ENCODE data around the gene CCDC87. TPM values are rescaled to one million over a fixed set of nuclear protein-coding genes. Genes with fewer than 3 reads are reported as not detected.

CCDC87 gene
- total and polyA plus RNA-seq, 2 experiments from 2014 or later, result 0.39 to 1.2 TPM

DNA sequence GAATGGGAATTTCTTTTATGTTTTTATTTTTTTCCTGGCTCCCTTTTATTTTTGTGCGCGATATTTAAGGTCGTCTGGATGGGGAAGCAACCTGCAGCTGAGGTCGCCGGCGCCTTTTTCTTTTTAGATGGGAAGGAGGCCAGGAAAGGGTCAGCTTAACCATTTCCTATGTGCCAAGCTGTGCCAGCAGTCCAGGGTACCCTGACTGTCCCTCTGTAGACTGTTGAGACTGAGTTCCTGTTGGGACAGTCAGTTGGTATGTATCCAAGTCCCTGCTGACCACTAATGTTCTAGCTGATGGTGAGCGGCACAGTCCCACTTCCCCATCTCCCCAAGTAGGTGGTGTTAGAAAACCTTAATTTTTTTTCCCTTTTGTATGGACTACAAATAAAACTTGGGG is 34.1 kb upstream of the CCDC87 start:
- Mint-ChIP-seq H3K4me3 (no peak overlapping the region), H3K27me3 (ENCODE audit: insufficient read depth, low read depth, poor library complexity) (peaks cover 8% of the 10 kb centered on the region), H3K4me1 (no peaks in the 10 kb centered on the region), H3K9me3 (no peaks in the 10 kb centered on the region), H3K36me3 (ENCODE audit: low read depth) (peaks cover 87% of the 10 kb centered on the region), H3K27ac (no peak overlapping the region)
- DNase-seq (ENCODE audit: low spot score), result no peak
- Histone ChIP-seq H3K4me2 (no peak overlapping the region), H2AFZ (no peak overlapping the region), H3K4me1 (ENCODE audit: insufficient read depth) (no peaks in the 10 kb centered on the region), H3K4me3 (no peak overlapping the region), H3K36me3 (ENCODE audit: insufficient read depth) (peaks cover 53% of the 10 kb centered on the region), H4K20me1 (replicated peaks; ENCODE audit: insufficient read depth) (peaks cover 79% of the 10 kb centered on the region), H3K9me2 (ENCODE audit: insufficient read depth) (no peaks in the 10 kb centered on the region), H3K27me3 (ENCODE audit: insufficient read depth) (no peaks in the 10 kb centered on the region), H3K79me2 (replicated peaks; ENCODE audit: insufficient read depth) (peaks cover 100% of the 10 kb centered on the region), H3K27ac (ENCODE audit: low read depth) (no peak overlapping the region), H3F3A (replicated peaks; ENCODE audit: low read depth) (peaks cover 30% of the 10 kb centered on the region)
- TF ChIP-seq EZH2 (IDR thresholded peaks at IDR 0.05; ENCODE audit: low read depth, unreplicated experiment), result no peak
- no peak for ATAC-seq

DNA sequence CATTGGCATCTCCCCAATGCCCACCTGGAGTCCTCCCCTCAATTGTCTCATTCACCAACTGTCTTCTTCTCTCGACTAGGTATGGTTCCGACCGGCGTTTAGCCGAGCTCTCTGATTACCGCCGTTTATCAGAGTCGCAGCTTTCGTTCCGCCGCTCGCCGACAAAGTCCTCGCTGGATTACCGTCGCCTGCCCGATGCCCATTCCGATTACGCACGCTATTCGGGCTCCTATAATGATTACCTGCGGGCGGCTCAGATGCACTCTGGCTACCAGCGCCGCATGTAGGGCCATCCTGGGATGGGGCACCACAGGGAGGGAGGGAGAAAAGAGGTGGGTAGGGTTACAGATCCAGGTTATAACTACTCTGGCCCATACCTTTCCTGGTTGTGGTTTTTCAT is 33.5 kb upstream of the CCDC87 start:
- H3K4me3 Mint-ChIP-seq, result no peak overlapping the region; the same call in 2 of the 3 replicates
- TF ChIP-seq, protein P1, sequence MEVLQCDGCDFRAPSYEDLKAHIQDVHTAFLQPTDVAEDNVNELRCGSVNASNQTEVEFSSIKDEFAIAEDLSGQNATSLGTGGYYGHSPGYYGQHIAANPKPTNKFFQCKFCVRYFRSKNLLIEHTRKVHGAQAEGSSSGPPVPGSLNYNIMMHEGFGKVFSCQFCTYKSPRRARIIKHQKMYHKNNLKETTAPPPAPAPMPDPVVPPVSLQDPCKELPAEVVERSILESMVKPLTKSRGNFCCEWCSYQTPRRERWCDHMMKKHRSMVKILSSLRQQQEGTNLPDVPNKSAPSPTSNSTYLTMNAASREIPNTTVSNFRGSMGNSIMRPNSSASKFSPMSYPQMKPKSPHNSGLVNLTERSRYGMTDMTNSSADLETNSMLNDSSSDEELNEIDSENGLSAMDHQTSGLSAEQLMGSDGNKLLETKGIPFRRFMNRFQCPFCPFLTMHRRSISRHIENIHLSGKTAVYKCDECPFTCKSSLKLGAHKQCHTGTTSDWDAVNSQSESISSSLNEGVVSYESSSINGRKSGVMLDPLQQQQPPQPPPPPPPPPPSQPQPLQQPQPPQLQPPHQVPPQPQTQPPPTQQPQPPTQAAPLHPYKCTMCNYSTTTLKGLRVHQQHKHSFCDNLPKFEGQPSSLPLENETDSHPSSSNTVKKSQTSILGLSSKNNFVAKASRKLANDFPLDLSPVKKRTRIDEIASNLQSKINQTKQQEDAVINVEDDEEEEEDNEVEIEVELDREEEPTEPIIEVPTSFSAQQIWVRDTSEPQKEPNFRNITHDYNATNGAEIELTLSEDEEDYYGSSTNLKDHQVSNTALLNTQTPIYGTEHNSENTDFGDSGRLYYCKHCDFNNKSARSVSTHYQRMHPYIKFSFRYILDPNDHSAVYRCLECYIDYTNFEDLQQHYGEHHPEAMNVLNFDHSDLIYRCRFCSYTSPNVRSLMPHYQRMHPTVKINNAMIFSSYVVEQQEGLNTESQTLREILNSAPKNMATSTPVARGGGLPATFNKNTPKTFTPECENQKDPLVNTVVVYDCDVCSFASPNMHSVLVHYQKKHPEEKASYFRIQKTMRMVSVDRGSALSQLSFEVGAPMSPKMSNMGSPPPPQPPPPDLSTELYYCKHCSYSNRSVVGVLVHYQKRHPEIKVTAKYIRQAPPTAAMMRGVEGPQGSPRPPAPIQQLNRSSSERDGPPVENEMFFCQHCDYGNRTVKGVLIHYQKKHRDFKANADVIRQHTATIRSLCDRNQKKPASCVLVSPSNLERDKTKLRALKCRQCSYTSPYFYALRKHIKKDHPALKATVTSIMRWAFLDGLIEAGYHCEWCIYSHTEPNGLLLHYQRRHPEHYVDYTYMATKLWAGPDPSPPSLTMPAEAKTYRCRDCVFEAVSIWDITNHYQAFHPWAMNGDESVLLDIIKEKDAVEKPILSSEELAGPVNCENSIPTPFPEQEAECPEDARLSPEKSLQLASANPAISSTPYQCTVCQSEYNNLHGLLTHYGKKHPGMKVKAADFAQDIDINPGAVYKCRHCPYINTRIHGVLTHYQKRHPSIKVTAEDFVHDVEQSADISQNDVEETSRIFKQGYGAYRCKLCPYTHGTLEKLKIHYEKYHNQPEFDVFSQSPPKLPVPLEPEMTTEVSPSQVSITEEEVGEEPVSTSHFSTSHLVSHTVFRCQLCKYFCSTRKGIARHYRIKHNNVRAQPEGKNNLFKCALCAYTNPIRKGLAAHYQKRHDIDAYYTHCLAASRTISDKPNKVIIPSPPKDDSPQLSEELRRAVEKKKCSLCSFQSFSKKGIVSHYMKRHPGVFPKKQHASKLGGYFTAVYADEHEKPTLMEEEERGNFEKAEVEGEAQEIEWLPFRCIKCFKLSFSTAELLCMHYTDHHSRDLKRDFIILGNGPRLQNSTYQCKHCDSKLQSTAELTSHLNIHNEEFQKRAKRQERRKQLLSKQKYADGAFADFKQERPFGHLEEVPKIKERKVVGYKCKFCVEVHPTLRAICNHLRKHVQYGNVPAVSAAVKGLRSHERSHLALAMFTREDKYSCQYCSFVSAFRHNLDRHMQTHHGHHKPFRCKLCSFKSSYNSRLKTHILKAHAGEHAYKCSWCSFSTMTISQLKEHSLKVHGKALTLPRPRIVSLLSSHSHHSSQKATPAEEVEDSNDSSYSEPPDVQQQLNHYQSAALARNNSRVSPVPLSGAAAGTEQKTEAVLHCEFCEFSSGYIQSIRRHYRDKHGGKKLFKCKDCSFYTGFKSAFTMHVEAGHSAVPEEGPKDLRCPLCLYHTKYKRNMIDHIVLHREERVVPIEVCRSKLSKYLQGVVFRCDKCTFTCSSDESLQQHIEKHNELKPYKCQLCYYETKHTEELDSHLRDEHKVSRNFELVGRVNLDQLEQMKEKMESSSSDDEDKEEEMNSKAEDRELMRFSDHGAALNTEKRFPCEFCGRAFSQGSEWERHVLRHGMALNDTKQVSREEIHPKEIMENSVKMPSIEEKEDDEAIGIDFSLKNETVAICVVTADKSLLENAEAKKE (CRISPR knock-in tag; IDR thresholded peaks at IDR 0.05), result no peak
- TF ChIP-seq STAT1 (IDR thresholded peaks at IDR 0.05; ENCODE audit: unreplicated experiment) (no peak), NANOG (IDR thresholded peaks at IDR 0.05; ENCODE audit: borderline replicate concordance) (no peak), EZH2phosphoT487 (IDR thresholded peaks at IDR 0.05; ENCODE audit: unreplicated experiment) (no peak), ZNF331 (CRISPR knock-in tag; IDR thresholded peaks at IDR 0.05; ENCODE audit: low read depth) (no peak), ZNF114 (CRISPR knock-in tag; IDR thresholded peaks at IDR 0.05) (no peak), JUNB (IDR thresholded peaks at IDR 0.05; ENCODE audit: unreplicated experiment) (no peak), CREB1 (CRISPR knock-in tag; IDR thresholded peaks at IDR 0.05; ENCODE audit: low read depth) (no peak)
- TF ChIP-seq, protein P2, sequence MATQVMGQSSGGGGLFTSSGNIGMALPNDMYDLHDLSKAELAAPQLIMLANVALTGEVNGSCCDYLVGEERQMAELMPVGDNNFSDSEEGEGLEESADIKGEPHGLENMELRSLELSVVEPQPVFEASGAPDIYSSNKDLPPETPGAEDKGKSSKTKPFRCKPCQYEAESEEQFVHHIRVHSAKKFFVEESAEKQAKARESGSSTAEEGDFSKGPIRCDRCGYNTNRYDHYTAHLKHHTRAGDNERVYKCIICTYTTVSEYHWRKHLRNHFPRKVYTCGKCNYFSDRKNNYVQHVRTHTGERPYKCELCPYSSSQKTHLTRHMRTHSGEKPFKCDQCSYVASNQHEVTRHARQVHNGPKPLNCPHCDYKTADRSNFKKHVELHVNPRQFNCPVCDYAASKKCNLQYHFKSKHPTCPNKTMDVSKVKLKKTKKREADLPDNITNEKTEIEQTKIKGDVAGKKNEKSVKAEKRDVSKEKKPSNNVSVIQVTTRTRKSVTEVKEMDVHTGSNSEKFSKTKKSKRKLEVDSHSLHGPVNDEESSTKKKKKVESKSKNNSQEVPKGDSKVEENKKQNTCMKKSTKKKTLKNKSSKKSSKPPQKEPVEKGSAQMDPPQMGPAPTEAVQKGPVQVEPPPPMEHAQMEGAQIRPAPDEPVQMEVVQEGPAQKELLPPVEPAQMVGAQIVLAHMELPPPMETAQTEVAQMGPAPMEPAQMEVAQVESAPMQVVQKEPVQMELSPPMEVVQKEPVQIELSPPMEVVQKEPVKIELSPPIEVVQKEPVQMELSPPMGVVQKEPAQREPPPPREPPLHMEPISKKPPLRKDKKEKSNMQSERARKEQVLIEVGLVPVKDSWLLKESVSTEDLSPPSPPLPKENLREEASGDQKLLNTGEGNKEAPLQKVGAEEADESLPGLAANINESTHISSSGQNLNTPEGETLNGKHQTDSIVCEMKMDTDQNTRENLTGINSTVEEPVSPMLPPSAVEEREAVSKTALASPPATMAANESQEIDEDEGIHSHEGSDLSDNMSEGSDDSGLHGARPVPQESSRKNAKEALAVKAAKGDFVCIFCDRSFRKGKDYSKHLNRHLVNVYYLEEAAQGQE (IDR thresholded peaks at IDR 0.05; ENCODE audit: unreplicated experiment), result no peak
- TF ChIP-seq, protein P3, sequence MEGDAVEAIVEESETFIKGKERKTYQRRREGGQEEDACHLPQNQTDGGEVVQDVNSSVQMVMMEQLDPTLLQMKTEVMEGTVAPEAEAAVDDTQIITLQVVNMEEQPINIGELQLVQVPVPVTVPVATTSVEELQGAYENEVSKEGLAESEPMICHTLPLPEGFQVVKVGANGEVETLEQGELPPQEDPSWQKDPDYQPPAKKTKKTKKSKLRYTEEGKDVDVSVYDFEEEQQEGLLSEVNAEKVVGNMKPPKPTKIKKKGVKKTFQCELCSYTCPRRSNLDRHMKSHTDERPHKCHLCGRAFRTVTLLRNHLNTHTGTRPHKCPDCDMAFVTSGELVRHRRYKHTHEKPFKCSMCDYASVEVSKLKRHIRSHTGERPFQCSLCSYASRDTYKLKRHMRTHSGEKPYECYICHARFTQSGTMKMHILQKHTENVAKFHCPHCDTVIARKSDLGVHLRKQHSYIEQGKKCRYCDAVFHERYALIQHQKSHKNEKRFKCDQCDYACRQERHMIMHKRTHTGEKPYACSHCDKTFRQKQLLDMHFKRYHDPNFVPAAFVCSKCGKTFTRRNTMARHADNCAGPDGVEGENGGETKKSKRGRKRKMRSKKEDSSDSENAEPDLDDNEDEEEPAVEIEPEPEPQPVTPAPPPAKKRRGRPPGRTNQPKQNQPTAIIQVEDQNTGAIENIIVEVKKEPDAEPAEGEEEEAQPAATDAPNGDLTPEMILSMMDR (conservative IDR thresholded peaks at IDR 0.05; ENCODE audit: low read depth in 2 of 2), result no peak

More for the DNA sequence above, 33.5 kb upstream of the CCDC87 start:
- no peaks in the 10 kb centered on the region for H3K9me3 Mint-ChIP-seq
- H3K27ac ChIP-seq (ENCODE audit: low read depth), result no peak overlapping the region
- H3K4me1 Mint-ChIP-seq, result peaks cover 3% of the 10 kb centered on the region; the same call in 1 of the 3 replicates
- H3K36me3 ChIP-seq (ENCODE audit: insufficient read depth), result peaks cover 53% of the 10 kb centered on the region
- peaks cover 27% of the 10 kb centered on the region for H3F3A ChIP-seq (replicated peaks; ENCODE audit: low read depth)
- ATAC-seq (no peak), DNase-seq (ENCODE audit: low spot score) (no peak)
- no peak overlapping the region for H3K4me3 ChIP-seq
- H3K27me3 Mint-ChIP-seq (ENCODE audit: insufficient read depth, low read depth, poor library complexity), result peaks cover 8% of the 10 kb centered on the region
- no peak overlapping the region for H3K27ac Mint-ChIP-seq
- peaks cover 100% of the 10 kb centered on the region for H3K79me2 ChIP-seq (replicated peaks; ENCODE audit: insufficient read depth)
- peaks cover 79% of the 10 kb centered on the region for H4K20me1 ChIP-seq (replicated peaks; ENCODE audit: insufficient read depth)
- no peaks in the 10 kb centered on the region for H3K4me1 ChIP-seq (ENCODE audit: insufficient read depth)
- no peaks in the 10 kb centered on the region for H3K27me3 ChIP-seq (ENCODE audit: insufficient read depth)
- no peak overlapping the region for H2AFZ ChIP-seq
- peaks cover 86% of the 10 kb centered on the region for H3K36me3 Mint-ChIP-seq (ENCODE audit: low read depth)
- H3K4me2 ChIP-seq, result no peak overlapping the region
- H3K9me2 ChIP-seq (ENCODE audit: insufficient read depth), result no peaks in the 10 kb centered on the region
